Progenitor cell of endocrine pancreas (in vitro differentiated cells): ENCODE data around the gene ARMC2. TPM values are rescaled to one million over a fixed set of nuclear protein-coding genes. Genes with fewer than 3 reads are reported as not detected.

ENCODE experiments used
- DNase-seq: peaks from one replicate; pipeline ENCODE4 v3.0.0; 2021; ENCODE audit warnings: low spot score; ENCODE audit not compliant: unreplicated experiment
- H3K27ac Mint-ChIP-seq: 2 replicates; pipeline ENCODE4 v1.8.0; 2021; ENCODE audit warnings: mild to moderate bottlenecking, moderate library complexity, mixed read lengths
- H3K27me3 Mint-ChIP-seq: 2 replicates; pipeline ENCODE4 v1.8.0; 2021; ENCODE audit warnings: mixed read lengths
- H3K36me3 Mint-ChIP-seq: 2 replicates; pipeline ENCODE4 v1.8.0; 2022; ENCODE audit warnings: mixed read lengths; ENCODE audit not compliant: insufficient read depth
- H3K4me1 Mint-ChIP-seq: 2 replicates; pipeline ENCODE4 v1.8.0; 2021; ENCODE audit warnings: low read depth, mixed read lengths
- H3K4me3 Mint-ChIP-seq: 2 replicates; pipeline ENCODE4 v1.8.0; 2021; ENCODE audit warnings: low read depth, mild to moderate bottlenecking, moderate library complexity, mixed read lengths
- H3K9me3 Mint-ChIP-seq: 2 replicates; pipeline ENCODE4 v1.8.0; 2021; ENCODE audit warnings: low read depth, mixed read lengths
- CTCF ChIP-seq: fragments of 200-600 bp; sonication (generic); IDR thresholded peaks from one replicate; pipeline ENCODE4 v1.5.0; 2021; ENCODE audit warnings: antibody characterized with exemption, mild to moderate bottlenecking; ENCODE audit not compliant: unreplicated experiment
- total RNA-seq: library from RNA; stranded (reverse); gene quantifications from 2 replicates; pipeline ENCODE4 v1.2.1, GENCODE V29; 2021

The ARMC2 gene
- total RNA-seq, 1 donor from 2014 or later, result 16.5 TPM

GRCh38 chr6:108838101-108838717 lies 10.0 kb upstream of the ARMC2 start:
- H3K4me1 Mint-ChIP-seq, result peaks cover 9% of the 10 kb centered on the region
- H3K4me3 Mint-ChIP-seq, result peak overlapping the region; percentile 52
- H3K9me3 Mint-ChIP-seq, result no peaks in the 10 kb centered on the region
- TF ChIP-seq CTCF, result peak; percentile 59
- no peak overlapping the region for H3K27ac Mint-ChIP-seq
- H3K36me3 Mint-ChIP-seq, result no peaks in the 10 kb centered on the region
- DNase-seq, result peak; percentile 34
- H3K27me3 Mint-ChIP-seq, result peaks cover 57% of the 10 kb centered on the region

- H3K4me3 Mint-ChIP-seq, result no peak overlapping the region
- no peaks in the 10 kb centered on the region for H3K36me3 Mint-ChIP-seq
- no peak overlapping the region for H3K27ac Mint-ChIP-seq
- no peak for TF ChIP-seq CTCF
- no peak for DNase-seq
- H3K9me3 Mint-ChIP-seq, result no peaks in the 10 kb centered on the region
- peaks cover 57% of the 10 kb centered on the region for H3K27me3 Mint-ChIP-seq
- peaks cover 9% of the 10 kb centered on the region for H3K4me1 Mint-ChIP-seq
These were observed 9.1 kb upstream of the ARMC2 start for GRCh38 chr6:108839083-108839642.

- H3K4me1 Mint-ChIP-seq, result peaks cover 9% of the 10 kb centered on the region
- TF ChIP-seq CTCF, result no peak
- no peak overlapping the region for H3K4me3 Mint-ChIP-seq
- H3K36me3 Mint-ChIP-seq, result no peaks in the 10 kb centered on the region
- no peaks in the 10 kb centered on the region for H3K9me3 Mint-ChIP-seq
- DNase-seq, result no peak
- no peak overlapping the region for H3K27ac Mint-ChIP-seq
- peaks cover 56% of the 10 kb centered on the region for H3K27me3 Mint-ChIP-seq
These were observed 7.3 kb upstream of the ARMC2 start for GRCh38 chr6:108840919-108841318.

- H3K36me3 Mint-ChIP-seq, result no peaks in the 10 kb centered on the region
These were observed 6.8 kb upstream of the ARMC2 start for GRCh38 chr6:108841377-108841855.

GRCh38 chr6:108844135-108844534 lies 4.1 kb upstream of the ARMC2 start:
- H3K27me3 Mint-ChIP-seq, result peaks cover 31% of the 10 kb centered on the region

More at GRCh38 chr6:108841377-108841855, 6.8 kb upstream of the ARMC2 start:
- Mint-ChIP-seq H3K4me3 (no peak overlapping the region), H3K9me3 (no peaks in the 10 kb centered on the region), H3K27ac (no peak overlapping the region), H3K4me1 (peaks cover 9% of the 10 kb centered on the region), H3K27me3 (peaks cover 58% of the 10 kb centered on the region)
- no peak for TF ChIP-seq CTCF
- no peak for DNase-seq

More at GRCh38 chr6:108844135-108844534, 4.1 kb upstream of the ARMC2 start:
- peaks cover 3% of the 10 kb centered on the region for H3K4me1 Mint-ChIP-seq
- no peak overlapping the region for H3K4me3 Mint-ChIP-seq
- no peak overlapping the region for H3K27ac Mint-ChIP-seq
- no peak for TF ChIP-seq CTCF
- no peak for DNase-seq
- no peaks in the 10 kb centered on the region for H3K9me3 Mint-ChIP-seq
- no peaks in the 10 kb centered on the region for H3K36me3 Mint-ChIP-seq
